GM10248 (cell line): Measurements from ENCODE around the gene MPST.
"Not testable (repeated sequence)": the region's sequence is repeated elsewhere in the genome, so short reads cannot be mapped to it uniquely, and the experiment has no call there.

Experiments used
- CTCF ChIA-PET: fragments of 300-600 bp; sonication (Branson Sonifier 250); formaldehyde crosslinking; extraction: SDS; loops from one replicate; lab custom pipeline; 2021; ENCODE audit warnings: antibody characterized with exemption; lab: Yijun Ruan, JAX
- POLR2A ChIA-PET: fragments of 350-650 bp; sonication (Branson Sonifier 250); formaldehyde crosslinking; extraction: SDS; loops from one replicate; lab custom pipeline; 2020; ENCODE audit warnings: antibody characterized with exemption; lab: Yijun Ruan, JAX
- DNase-seq: peaks from one replicate; pipeline ENCODE4 v3.0.0; 2012; ENCODE audit errors: extremely low spot score
- TF ChIP-seq, protein P1 (sequence below): IDR thresholded peaks from 2 replicates; pipeline ENCODE4 v1.5.1; 2012; ENCODE audit warnings: mild to moderate bottlenecking, low read depth; ENCODE audit errors: extremely low read depth, missing control alignments, control extremely low read depth

The MPST gene

DNA sequence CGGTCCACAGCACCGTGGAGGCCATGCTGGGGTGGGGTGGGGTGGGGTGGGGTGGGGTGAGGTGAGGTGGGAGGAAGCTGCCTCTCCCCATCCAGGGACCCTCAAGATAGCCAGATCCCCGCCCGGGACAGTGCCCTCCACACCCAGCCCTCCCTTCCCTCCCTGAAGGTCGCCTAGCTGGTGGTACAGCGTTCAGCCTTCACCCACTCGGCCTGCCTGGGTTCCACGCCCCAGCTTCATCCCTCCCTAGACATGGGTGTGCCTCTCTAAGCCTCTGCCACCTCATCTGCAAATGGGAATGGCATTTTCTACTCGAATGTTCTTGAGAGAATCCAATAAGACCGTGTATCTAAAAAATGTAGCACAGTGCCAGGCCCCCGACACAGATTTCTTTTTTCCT lies 49.8 kb downstream of the MPST start:
- TF ChIP-seq, protein P1, sequence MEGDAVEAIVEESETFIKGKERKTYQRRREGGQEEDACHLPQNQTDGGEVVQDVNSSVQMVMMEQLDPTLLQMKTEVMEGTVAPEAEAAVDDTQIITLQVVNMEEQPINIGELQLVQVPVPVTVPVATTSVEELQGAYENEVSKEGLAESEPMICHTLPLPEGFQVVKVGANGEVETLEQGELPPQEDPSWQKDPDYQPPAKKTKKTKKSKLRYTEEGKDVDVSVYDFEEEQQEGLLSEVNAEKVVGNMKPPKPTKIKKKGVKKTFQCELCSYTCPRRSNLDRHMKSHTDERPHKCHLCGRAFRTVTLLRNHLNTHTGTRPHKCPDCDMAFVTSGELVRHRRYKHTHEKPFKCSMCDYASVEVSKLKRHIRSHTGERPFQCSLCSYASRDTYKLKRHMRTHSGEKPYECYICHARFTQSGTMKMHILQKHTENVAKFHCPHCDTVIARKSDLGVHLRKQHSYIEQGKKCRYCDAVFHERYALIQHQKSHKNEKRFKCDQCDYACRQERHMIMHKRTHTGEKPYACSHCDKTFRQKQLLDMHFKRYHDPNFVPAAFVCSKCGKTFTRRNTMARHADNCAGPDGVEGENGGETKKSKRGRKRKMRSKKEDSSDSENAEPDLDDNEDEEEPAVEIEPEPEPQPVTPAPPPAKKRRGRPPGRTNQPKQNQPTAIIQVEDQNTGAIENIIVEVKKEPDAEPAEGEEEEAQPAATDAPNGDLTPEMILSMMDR: no peak
- ChIA-PET CTCF (interaction anchor here (0.9 to 2.4 kb wide), 3 partner anchors 11 to 128 kb away, joined by 3 to 9 read pairs (median 3); no protein-coding TSS in a partner anchor), POLR2A (no interaction called here)
- DNase-seq: no peak

DNA sequence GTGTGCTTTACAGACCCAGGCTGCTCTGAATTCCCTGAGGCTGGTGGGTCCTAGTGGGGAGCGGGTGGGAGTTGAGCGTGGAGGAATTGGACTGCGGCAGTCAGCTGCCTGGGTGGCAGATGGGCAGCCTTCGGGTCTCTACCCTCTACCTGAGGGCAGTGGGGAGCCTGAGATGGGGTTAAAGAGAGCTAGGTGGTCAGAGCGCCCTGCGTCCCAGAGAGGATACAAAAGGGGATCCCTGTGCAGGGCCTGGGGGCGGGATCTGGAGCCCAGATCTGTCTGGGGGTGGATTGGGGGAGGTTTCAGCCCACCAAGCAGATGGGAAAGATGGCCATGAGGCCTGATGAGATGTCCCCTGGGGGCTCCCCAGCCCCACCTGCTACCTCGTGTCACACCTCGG lies 50.2 kb downstream of the MPST start:
- DNase-seq: no peak
- POLR2A ChIA-PET: no interaction called here
- TF ChIP-seq, protein P1: no peak
- CTCF ChIA-PET: interaction anchor here (0.9 to 2.4 kb wide), 2 partner anchors 25 to 128 kb away, joined by 3 to 9 read pairs; no protein-coding TSS in a partner anchor

DNA sequence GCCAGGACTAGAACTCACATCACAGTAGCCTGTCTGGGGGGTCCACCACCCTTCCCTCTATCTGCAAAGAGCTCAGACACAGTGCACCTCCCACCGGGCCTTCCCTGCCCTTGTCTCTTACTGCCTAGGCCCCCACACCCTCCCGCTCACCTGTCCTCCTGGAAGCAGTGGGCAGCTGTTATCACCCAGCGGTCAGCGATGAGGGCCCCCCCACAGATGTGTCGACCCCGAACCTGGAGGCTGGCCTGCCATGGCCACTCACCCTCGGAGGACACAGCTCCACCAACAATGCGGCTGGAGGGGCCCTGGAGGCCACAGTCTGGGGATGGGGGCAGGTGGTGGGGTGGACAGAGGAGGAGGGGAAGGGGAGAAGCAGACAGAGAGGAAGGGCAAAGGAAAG lies 50.8 kb downstream of the MPST start:
- ChIA-PET CTCF (interaction anchor here (2.4 kb wide), 1 partner anchor 26 kb away, joined by 9 read pairs; no protein-coding TSS in a partner anchor), POLR2A (interaction anchor here (0.5 kb wide), 1 partner anchor 1593 kb away, joined by 3 read pairs; no protein-coding TSS in a partner anchor)
- no peak for DNase-seq
- TF ChIP-seq, protein P1: no peak

GRCh38 chr22:37070744-37071143 lies 51.2 kb downstream of the MPST start:
- TF ChIP-seq, protein P1: no peak
- ChIA-PET POLR2A (interaction anchor here (0.5 kb wide), 1 partner anchor 1592 kb away, joined by 3 read pairs; no protein-coding TSS in a partner anchor), CTCF (interaction anchor here (1.2 to 2.4 kb wide), 2 partner anchors 26 to 129 kb away, joined by 4 to 9 read pairs; no protein-coding TSS in a partner anchor)
- no peak for DNase-seq

DNA sequence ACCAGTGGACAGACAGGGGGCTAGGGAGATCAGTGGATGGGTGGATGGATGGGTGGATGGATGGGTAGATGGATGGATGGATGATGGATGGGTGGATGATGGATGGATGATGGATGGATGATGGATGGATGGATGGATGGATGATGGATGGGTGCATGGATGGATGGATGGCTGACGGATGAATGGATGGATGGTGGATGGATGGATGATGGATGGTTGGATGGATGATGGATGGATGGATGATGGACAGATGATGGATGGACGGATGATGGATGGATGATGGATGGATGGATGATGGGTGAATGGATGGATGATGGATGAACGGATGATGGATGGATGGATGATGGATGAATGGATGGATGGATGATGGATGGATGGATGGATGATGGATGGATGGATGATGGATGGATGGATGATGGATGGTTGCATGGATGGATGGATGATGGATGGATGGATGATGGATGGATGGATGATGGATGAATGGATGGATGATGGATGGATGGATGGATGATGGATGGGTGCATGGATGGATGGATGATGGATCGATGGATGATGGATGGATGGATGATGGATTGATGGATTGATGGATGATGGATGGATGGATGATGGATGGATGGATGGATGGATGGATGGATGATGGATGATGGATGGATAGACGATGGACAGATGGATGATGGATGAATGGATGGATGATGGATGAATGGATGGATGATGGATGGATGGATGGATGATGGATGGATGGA lies 52.5 kb downstream of the MPST start:
- POLR2A ChIA-PET: not testable (repeated sequence)
- CTCF ChIA-PET: interaction anchor here (1.2 kb wide), 1 partner anchor 128 kb away, joined by 4 read pairs; no protein-coding TSS in a partner anchor

DNA sequence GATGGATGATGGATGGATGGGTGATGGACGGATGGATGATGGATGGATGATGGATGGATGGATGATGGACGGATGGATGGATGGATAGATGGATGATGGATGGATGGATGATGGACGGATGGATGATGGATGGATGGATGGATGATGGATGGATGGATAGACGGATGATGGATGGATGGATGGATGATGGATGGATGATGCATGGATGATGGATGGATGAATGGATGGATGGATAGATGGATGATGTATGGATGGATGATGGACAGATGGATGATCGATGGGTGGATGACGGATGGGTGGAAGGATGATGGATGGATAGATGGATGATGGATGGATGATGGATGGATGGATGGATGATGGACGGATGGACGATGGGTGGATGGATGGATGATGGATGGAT lies 53.1 kb downstream of the MPST start:
- POLR2A ChIA-PET: no interaction called here

More for the DNA sequence above, 52.5 kb downstream of the MPST start:
- DNase-seq: not testable (repeated sequence)

More for the DNA sequence above, 53.1 kb downstream of the MPST start:
- CTCF ChIA-PET: no interaction called here
- TF ChIP-seq, protein P1: no peak
- DNase-seq: no peak
